Adrenal gland (tissue), 12 donors: ENCODE measurements around the gene KEAP1. TPM values are rescaled to one million over a fixed set of nuclear protein-coding genes. Genes with fewer than 3 reads are reported as not detected.

Source experiments
- DNase-seq, 7 donors: peaks; one replicate each; pipeline ENCODE4 v3.0.0-alpha.2; 2019 to 2020
- H3K27ac ChIP-seq, 5 donors: fragments of 200-600 bp; sonication (generic) in 4 of 5; 1 replicate in 3 of 5; 2 replicates in 2 of 5; pipeline versions ENCODE4 v1.5.1 to v1.8.0; 2016 to 2020; ENCODE audit warnings: mild to moderate bottlenecking in 1 of 5
- H3K27me3 ChIP-seq: fragments of 200-600 bp; 2 replicates; pipeline ENCODE4 v1.8.0; 2021
- H3K36me3 ChIP-seq, 2 donors: fragments of 200-600 bp; replicated peaks in 1 of 2; 1 replicate in 1 of 2; 2 replicates in 1 of 2; pipeline versions ENCODE4 v1.5.1 to v1.8.0; 2018 to 2022
- H3K4me1 ChIP-seq, 2 donors: fragments of 200-600 bp; replicated peaks in 1 of 2; 1 replicate in 1 of 2; 2 replicates in 1 of 2; pipeline versions ENCODE4 v1.5.1 to v1.8.0; 2018 to 2021
- H3K4me3 ChIP-seq, 4 donors: fragments of 200-600 bp; sonication (generic) in 3 of 4; one replicate each; pipeline ENCODE4 v1.5.1; 2016 to 2018
- H3K9me3 ChIP-seq, 3 donors: fragments of 200-600 bp; sonication (generic) in 1 of 3; replicated peaks in 1 of 3; 1 replicate in 2 of 3; 2 replicates in 1 of 3; pipeline versions ENCODE4 v1.5.1 to v1.8.0; 2016 to 2021
- POLR2A ChIP-seq, 2 donors: fragments of 450-650 bp; IDR thresholded peaks; one replicate each; pipeline ENCODE4 v1.6.1; 2017; ENCODE audit warnings: antibody characterized with exemption in 2 of 2, mild to moderate bottlenecking in 2 of 2, moderate library complexity in 1 of 2
- WGBS, 4 donors: extraction: QIAGEN DNeasy Blood & Tissue Kit in 2 of 4; methylation state at CpG; one replicate each; pipeline versions ENCODE4 v1.1.5 to v1.1.7; 2013 to 2017; 5-methylcytosine and 5-hydroxymethylcytosine counted together
- intact Hi-C, 2 donors: fragments of 100-400 bp; cut with DNase I; formaldehyde crosslinking; loops; one replicate each; pipeline versions ENCODE4 v1.14.1 to v1.15.0; 2022 to 2023
- polyA plus RNA-seq, 3 donors: library from polyadenylated mRNA; stranded (reverse); fragments of 200-250 nt in 2 of 3; fragments of 350-450 nt in 1 of 3; fragmentation: Illumina TruSeq in 1 of 3; extraction: RNeasy Lipid Tissue Mini Kit (QIAGEN cat#74804) in 1 of 3; gene quantifications; one replicate each; pipeline ENCODE4 v1.2.3, GENCODE V29; 2013 to 2014
- total RNA-seq, 9 donors: library from RNA; depleted of rRNA in 4 of 9; stranded (reverse); fragments of >200 nt in 4 of 9; fragments of 120-200 nt in 1 of 9; fragmentation: NEBNext Ultra II Directional in 1 of 9; extraction: Animal tissue kit (Norgen Biotek cat#: 25700) in 1 of 9; gene quantifications; one replicate each; pipeline versions ENCODE4 v1.1.0 to v1.2.4, GENCODE V29; 2013 to 2023
- TF ChIP-seq, protein P1 (sequence below), 6 experiments: fragments of 450-650 bp in 4 of 6; fragments of 200-600 bp in 2 of 6; sonication (generic) in 1 of 6; IDR thresholded peaks; 1 replicate in 5 of 6; 2 replicates in 1 of 6; pipeline versions ENCODE4 v1.5.1 to v1.8.0; 2016 to 2021; ENCODE audit warnings: antibody characterized with exemption in 6 of 6, mild to moderate bottlenecking in 2 of 6, moderate library complexity in 1 of 6
- donor health status: healthy with polysubstance abuse.
- donor health status: Bipolar disorder and iron deficiency.
- donor health status: DM: yes; HTN: yes; CAD: no.
- donor health status: DM: no; HTN: no; CAD: no.
- donor health status: DM: no; HTN: no; CAD: no.
- donor health status: DM: yes; HTN: yes; CAD: no.

KEAP1 gene
- total and polyA plus RNA-seq, 12 donors = 71.0 to 106 (median 77.2) TPM

DNA sequence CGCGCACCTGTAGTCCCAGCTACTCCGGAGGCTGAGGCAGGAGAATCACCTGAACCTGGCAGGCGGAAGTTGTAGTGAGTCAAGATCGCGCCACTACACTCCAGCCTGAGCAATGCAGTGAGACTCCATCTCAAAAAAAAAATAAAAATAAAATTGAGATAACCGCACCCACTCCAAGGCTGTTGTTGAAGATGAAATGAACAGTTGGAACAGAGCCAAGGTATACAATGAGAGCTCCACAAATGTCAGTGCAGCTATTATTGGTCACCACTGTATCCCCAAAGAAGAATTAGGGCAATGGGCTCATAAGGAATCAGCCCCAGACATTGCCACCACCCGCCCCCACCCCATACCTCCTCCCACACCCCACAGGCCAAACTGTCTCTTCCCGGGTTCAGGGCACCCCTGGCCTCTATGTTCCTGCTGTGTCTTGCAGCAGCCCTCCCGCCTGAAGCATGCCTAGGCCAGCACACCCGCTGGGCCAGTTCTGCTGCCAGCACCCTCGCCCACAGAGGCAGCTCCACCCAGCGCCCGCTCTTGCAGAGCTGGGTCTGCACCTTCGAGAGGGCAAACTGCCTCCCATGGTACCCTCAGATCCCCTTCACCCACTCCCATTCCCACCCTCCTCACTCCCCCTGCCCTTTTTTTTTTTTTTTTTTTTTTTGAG lies 17.6 kb upstream of the KEAP1 start:
- Histone ChIP-seq H3K36me3 (no peaks in the 10 kb centered on the region), H3K27me3 (peaks cover 18% of the 10 kb centered on the region), H3K27ac (no peak overlapping the region), H3K4me1 (peaks cover 13 to 17% of the 10 kb centered on the region in 2 donors), H3K9me3 (no peaks in the 10 kb centered on the region), H3K4me3 (no peak overlapping the region)
- DNase-seq = no peak
- intact Hi-C loops = no loop called here
- no peak for TF ChIP-seq POLR2A (IDR thresholded peaks at IDR 0.05)
- TF ChIP-seq, protein P1, sequence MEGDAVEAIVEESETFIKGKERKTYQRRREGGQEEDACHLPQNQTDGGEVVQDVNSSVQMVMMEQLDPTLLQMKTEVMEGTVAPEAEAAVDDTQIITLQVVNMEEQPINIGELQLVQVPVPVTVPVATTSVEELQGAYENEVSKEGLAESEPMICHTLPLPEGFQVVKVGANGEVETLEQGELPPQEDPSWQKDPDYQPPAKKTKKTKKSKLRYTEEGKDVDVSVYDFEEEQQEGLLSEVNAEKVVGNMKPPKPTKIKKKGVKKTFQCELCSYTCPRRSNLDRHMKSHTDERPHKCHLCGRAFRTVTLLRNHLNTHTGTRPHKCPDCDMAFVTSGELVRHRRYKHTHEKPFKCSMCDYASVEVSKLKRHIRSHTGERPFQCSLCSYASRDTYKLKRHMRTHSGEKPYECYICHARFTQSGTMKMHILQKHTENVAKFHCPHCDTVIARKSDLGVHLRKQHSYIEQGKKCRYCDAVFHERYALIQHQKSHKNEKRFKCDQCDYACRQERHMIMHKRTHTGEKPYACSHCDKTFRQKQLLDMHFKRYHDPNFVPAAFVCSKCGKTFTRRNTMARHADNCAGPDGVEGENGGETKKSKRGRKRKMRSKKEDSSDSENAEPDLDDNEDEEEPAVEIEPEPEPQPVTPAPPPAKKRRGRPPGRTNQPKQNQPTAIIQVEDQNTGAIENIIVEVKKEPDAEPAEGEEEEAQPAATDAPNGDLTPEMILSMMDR (IDR thresholded peaks at IDR 0.05) = no peak
- 76 to 84% (median 79%) methylated on average over 14 to 15 of the region's 15 CpGs for WGBS, 4 donors

DNA sequence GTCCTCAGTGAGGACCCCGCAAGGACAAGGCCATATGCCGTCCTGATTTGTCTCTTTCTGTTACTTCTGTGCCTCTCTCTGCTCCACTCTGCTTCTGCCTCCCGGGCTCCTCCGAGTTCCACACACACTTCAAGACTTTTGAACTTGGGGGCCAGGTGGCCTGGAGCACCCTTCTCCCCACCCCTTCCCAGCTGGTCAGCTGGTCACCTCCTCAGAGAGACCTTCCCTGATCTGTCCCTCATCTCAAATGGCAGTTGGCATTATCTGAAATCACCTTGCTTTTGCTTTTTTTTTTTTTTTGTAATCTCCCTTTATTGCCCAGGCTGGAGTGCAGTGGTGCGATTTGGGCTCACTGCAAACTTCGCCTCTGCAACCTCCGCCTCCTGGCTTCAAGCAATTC lies 16.3 kb upstream of the KEAP1 start:
- intact Hi-C loops = no loop called here
- Histone ChIP-seq H3K27me3 (peaks cover 32% of the 10 kb centered on the region), H3K4me3 (no peak overlapping the region), H3K36me3 (no peaks in the 10 kb centered on the region), H3K4me1 (peaks cover 13 to 17% of the 10 kb centered on the region in 2 donors), H3K9me3 (no peaks in the 10 kb centered on the region), H3K27ac (no peak overlapping the region)
- DNase-seq = no peak
- 50 to 74% (median 62%) methylated on average over 7 of the region's 7 CpGs for WGBS, 4 donors
- TF ChIP-seq, protein P1 (IDR thresholded peaks at IDR 0.05) = no peak
- no peak for TF ChIP-seq POLR2A (IDR thresholded peaks at IDR 0.05)

DNA sequence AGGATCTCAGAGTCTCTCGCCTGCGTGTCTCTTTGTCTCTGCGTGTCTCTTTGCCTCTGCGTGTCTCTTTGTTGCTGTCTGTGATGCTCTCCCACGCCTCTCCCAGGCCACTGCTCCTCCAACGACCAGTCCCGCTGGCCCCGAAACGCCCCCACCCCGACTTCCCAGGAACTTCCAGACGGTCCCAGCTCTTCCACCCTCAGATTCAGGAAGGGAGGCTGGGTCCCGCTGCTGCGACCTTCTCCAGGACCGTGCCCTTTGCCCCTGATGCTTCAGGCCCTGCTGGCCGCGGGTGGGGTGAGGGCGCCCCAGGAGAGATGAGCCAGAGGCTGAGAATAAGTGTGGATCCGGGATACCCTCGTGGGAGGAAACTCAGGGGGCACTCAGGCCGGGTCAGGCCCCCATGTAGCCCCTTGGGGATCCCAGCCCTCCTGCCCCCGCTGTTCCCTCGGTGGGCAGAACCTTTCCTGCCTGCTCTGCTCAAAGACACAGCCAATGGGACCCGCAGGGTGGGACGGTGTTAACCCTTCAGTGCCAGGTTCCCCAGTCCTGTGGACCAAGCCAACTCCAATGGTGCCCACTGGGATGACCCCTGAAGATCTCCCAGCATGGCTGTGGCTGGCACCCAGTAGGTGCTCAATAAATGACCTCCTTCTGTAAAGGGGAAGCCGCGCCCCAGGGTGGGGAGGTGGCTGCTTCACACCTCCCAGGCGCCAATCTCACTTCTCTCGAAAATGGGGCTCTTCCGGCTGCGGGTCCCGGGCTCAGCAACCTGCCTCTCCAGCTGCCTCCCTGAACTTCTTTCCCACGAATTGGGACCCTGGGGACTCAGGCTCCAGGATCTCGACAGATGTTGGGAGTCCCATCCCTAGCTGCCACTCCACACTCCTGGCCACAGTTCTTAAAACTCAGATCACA lies 15.5 kb upstream of the KEAP1 start:
- Histone ChIP-seq H3K27me3 (peaks cover 39% of the 10 kb centered on the region), H3K36me3 (no peaks in the 10 kb centered on the region), H3K27ac (no peak overlapping the region), H3K9me3 (no peaks in the 10 kb centered on the region), H3K4me1 (peaks cover 13 to 17% of the 10 kb centered on the region in 2 donors), H3K4me3 (no peak overlapping the region)
- DNase-seq = no peak
- intact Hi-C loops = no loop called here
- no peak for TF ChIP-seq POLR2A (IDR thresholded peaks at IDR 0.05)
- TF ChIP-seq, protein P1 (IDR thresholded peaks at IDR 0.05) = no peak
- WGBS, 4 donors = 9 to 18% (median 15%) methylated on average over 16 to 33 of the region's 33 CpGs

DNA sequence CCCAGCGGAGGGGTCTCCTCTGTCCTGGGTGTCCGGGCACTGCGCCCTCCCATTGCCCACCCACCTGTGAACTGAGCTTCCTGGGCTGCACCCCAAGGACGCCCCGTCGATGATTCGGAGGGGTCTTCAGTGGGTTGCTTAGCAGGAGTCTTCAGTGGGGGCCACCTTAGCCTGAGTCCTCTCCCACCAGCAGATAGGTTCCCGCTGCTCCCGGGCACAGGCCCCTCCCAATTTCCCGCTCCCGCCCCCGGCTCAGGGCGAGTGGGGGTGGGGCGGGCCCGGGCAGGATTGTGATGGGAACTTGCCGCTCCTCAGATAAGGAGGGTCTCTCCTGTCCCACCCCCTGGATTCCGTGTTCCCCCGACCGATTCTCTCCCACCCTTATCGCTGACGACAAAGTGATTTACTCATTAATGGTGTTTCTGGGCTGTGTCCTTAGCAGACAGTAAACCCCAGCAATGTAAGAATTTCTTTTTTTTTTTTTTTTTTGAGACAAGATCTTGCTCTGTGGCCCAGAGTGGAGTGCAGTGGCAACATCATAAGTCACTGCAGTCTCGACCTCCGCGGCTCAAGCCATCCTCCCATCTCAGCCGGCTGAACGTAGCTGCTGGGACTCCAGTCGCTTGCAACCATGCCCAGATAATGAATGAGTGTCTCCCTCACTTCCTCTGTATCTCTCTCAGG lies 14.7 kb upstream of the KEAP1 start:
- Histone ChIP-seq H3K27me3 (peaks cover 47% of the 10 kb centered on the region), H3K36me3 (no peaks in the 10 kb centered on the region), H3K4me3 (peak overlapping the region in 1 of 4 donors; percentile 45), H3K9me3 (no peaks in the 10 kb centered on the region), H3K4me1 (peaks cover 13 to 17% of the 10 kb centered on the region in 2 donors), H3K27ac (peak overlapping the region in 1 of 5 donors; percentile 45)
- peak in 2 of 7 donors; percentile 22 to 38 for DNase-seq
- TF ChIP-seq POLR2A (IDR thresholded peaks at IDR 0.05) = no peak
- TF ChIP-seq, protein P1 (IDR thresholded peaks at IDR 0.05) = no peak
- 1 to 4% (median 1%) methylated on average over 12 to 27 of the region's 27 CpGs for WGBS, 4 donors
- intact Hi-C loops = no loop called here
